Measurements from ENCODE around the gene QPCT.

DNA sequence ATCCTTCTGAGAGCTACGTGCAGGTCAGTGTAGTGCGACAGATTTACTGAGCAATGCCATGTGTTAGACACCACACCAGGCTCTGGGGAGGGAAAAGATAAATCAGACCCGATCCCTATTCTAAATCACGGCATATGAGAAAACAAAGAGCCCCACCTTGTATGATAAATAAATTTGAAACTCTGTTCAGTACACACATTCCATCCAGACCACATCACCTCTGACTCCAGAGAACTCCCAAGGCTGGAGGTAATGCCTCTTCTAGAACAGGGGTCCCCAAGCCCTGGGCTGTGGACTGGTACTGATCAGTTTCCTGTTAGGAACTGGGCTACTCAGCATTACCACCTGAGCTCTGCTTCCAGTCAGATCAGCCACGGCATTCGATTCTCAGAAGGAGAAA lies 77.3 kb downstream of the QPCT start:
- TF ChIP-seq ELK1 (IDR thresholded peaks at IDR 0.05; ENCODE audit: borderline replicate concordance, low read depth, low read length), result no peak
- TF ChIP-seq, protein P1, sequence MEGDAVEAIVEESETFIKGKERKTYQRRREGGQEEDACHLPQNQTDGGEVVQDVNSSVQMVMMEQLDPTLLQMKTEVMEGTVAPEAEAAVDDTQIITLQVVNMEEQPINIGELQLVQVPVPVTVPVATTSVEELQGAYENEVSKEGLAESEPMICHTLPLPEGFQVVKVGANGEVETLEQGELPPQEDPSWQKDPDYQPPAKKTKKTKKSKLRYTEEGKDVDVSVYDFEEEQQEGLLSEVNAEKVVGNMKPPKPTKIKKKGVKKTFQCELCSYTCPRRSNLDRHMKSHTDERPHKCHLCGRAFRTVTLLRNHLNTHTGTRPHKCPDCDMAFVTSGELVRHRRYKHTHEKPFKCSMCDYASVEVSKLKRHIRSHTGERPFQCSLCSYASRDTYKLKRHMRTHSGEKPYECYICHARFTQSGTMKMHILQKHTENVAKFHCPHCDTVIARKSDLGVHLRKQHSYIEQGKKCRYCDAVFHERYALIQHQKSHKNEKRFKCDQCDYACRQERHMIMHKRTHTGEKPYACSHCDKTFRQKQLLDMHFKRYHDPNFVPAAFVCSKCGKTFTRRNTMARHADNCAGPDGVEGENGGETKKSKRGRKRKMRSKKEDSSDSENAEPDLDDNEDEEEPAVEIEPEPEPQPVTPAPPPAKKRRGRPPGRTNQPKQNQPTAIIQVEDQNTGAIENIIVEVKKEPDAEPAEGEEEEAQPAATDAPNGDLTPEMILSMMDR (conservative IDR thresholded peaks at IDR 0.05; ENCODE audit: low read depth, low read length), result no peak

Measured in IMR-90 (cell line).